Thyroid gland (tissue), 4 donors: Measurements from ENCODE around the gene REN. TPM values are rescaled to one million over a fixed set of nuclear protein-coding genes. Genes with fewer than 3 reads are reported as not detected.

Experiments used
- DNase-seq, 2 donors: peaks; one replicate each; pipeline ENCODE4 v3.0.0-alpha.2; 2019
- H3K27ac ChIP-seq, 3 donors: fragments of 200-600 bp; sonication (generic); 1 replicate in 2 of 3; 2 replicates in 1 of 3; pipeline ENCODE4 v1.5.1; 2016 to 2019; ENCODE audit warnings: mild to moderate bottlenecking in 1 of 3, moderate library complexity in 1 of 3
- H3K27me3 ChIP-seq: fragments of 200-600 bp; sonication (generic); one replicate; pipeline ENCODE4 v1.5.1; 2019
- H3K36me3 ChIP-seq, 2 donors: fragments of 200-600 bp; sonication (generic); one replicate each; pipeline ENCODE4 v1.5.1; 2016 to 2019
- H3K4me1 ChIP-seq, 2 donors: fragments of 200-600 bp; sonication (generic); one replicate each; pipeline ENCODE4 v1.5.1; 2017 to 2019
- H3K4me3 ChIP-seq, 3 donors: fragments of 200-600 bp; sonication (generic); replicated peaks in 1 of 3; 1 replicate in 2 of 3; 2 replicates in 1 of 3; pipeline ENCODE4 v1.5.1; 2016; ENCODE audit warnings: mild to moderate bottlenecking in 1 of 3
- H3K9me3 ChIP-seq: fragments of 200-600 bp; sonication (generic); one replicate; pipeline ENCODE4 v1.5.1; 2017
- CTCF ChIP-seq, 6 experiments: fragments of 200-600 bp in 3 of 6; fragments of 450-650 bp in 3 of 6; sonication (generic) in 3 of 6; IDR thresholded peaks; one replicate each; pipeline ENCODE4 v1.5.1; 2016 to 2019; ENCODE audit warnings: antibody characterized with exemption in 6 of 6, mild to moderate bottlenecking in 2 of 6, inconsistent platforms in 1 of 6, moderate library complexity in 1 of 6
- POLR2A ChIP-seq, 2 donors: fragments of 450-650 bp; IDR thresholded peaks; one replicate each; pipeline ENCODE4 v1.6.1; 2017; ENCODE audit warnings: antibody characterized with exemption in 2 of 2, mild to moderate bottlenecking in 2 of 2, moderate library complexity in 1 of 2
- WGBS, 2 donors: methylation state at CpG; one replicate each; pipeline ENCODE4 v1.1.5; 2017; 5-methylcytosine and 5-hydroxymethylcytosine counted together
- intact Hi-C: fragments of 100-400 bp; cut with DNase I; formaldehyde crosslinking; loops from one replicate; pipeline ENCODE4 v1.15.1; 2023
- total RNA-seq, 4 donors: library from RNA; depleted of rRNA; stranded (reverse); fragments of >200 nt; gene quantifications; one replicate each; pipeline ENCODE4 v1.2.3, GENCODE V29; 2016

The REN gene
- total RNA-seq, 4 donors from 2014 or later: not detected

- no peaks in the 10 kb centered on the region for H3K36me3 ChIP-seq
- H3K27me3 ChIP-seq: no peaks in the 10 kb centered on the region
- 19 to 23% methylated on average over 4 to 5 of the region's 7 CpGs for WGBS, 2 donors
- no peak overlapping the region for H3K4me3 ChIP-seq
- H3K9me3 ChIP-seq: no peaks in the 10 kb centered on the region
- peak; percentile 85 to 87 for DNase-seq
- H3K27ac ChIP-seq: no peak overlapping the region
- no peaks in the 10 kb centered on the region for H3K4me1 ChIP-seq
- TF ChIP-seq CTCF (IDR thresholded peaks at IDR 0.05): peak; percentile 96 to 99 (median 98)
- no peak for TF ChIP-seq POLR2A (IDR thresholded peaks at IDR 0.05)
- intact Hi-C loops: no loop called here
These were observed 3.6 kb downstream of the REN start for GRCh38 chr1:204162494-204163074.

GRCh38 chr1:204161609-204162493, 4.3 kb downstream of the REN start:
- H3K27me3 ChIP-seq: no peaks in the 10 kb centered on the region
- H3K36me3 ChIP-seq: no peaks in the 10 kb centered on the region
- TF ChIP-seq CTCF (IDR thresholded peaks at IDR 0.05) (no peak), POLR2A (IDR thresholded peaks at IDR 0.05) (no peak)
- no peak overlapping the region for H3K27ac ChIP-seq
- no peaks in the 10 kb centered on the region for H3K4me1 ChIP-seq
- H3K9me3 ChIP-seq: no peaks in the 10 kb centered on the region
- H3K4me3 ChIP-seq: no peak overlapping the region
- peak; percentile 7 to 38 for DNase-seq
- intact Hi-C loops: no loop called here
- 53% methylated on average over 14 of the region's 14 CpGs for WGBS, 2 donors

GRCh38 chr1:204157962-204158361, 8.2 kb downstream of the REN start:
- Histone ChIP-seq H3K4me3 (no peak overlapping the region), H3K36me3 (no peaks in the 10 kb centered on the region), H3K4me1 (no peaks in the 10 kb centered on the region), H3K9me3 (no peaks in the 10 kb centered on the region), H3K27me3 (no peaks in the 10 kb centered on the region), H3K27ac (no peak overlapping the region)
- no peak for DNase-seq
- WGBS, 2 donors: 67 to 77% methylated on average over 6 of the region's 6 CpGs
- intact Hi-C loops: no loop called here
- TF ChIP-seq CTCF (IDR thresholded peaks at IDR 0.05): no peak
- TF ChIP-seq POLR2A (IDR thresholded peaks at IDR 0.05): no peak

GRCh38 chr1:204155881-204156280, 10.3 kb downstream of the REN start:
- Histone ChIP-seq H3K9me3 (no peaks in the 10 kb centered on the region), H3K36me3 (no peaks in the 10 kb centered on the region), H3K27ac (no peak overlapping the region), H3K4me3 (no peak overlapping the region), H3K27me3 (no peaks in the 10 kb centered on the region), H3K4me1 (peaks cover 8 to 12% of the 10 kb centered on the region in 2 donors)
- 89 to 92% methylated on average over 9 to 10 of the region's 10 CpGs for WGBS, 2 donors
- TF ChIP-seq CTCF (IDR thresholded peaks at IDR 0.05) (no peak), POLR2A (IDR thresholded peaks at IDR 0.05) (no peak)
- intact Hi-C loops: no loop called here
- DNase-seq: no peak
